SIG-M5 (cell line): Measurements from ENCODE around the gene NOL4L.

ENCODE experiments used
- DNase-seq: peaks from one replicate; lab custom pipeline; 2025; lab: John Stamatoyannopoulos, UW

Gene NOL4L

DNA sequence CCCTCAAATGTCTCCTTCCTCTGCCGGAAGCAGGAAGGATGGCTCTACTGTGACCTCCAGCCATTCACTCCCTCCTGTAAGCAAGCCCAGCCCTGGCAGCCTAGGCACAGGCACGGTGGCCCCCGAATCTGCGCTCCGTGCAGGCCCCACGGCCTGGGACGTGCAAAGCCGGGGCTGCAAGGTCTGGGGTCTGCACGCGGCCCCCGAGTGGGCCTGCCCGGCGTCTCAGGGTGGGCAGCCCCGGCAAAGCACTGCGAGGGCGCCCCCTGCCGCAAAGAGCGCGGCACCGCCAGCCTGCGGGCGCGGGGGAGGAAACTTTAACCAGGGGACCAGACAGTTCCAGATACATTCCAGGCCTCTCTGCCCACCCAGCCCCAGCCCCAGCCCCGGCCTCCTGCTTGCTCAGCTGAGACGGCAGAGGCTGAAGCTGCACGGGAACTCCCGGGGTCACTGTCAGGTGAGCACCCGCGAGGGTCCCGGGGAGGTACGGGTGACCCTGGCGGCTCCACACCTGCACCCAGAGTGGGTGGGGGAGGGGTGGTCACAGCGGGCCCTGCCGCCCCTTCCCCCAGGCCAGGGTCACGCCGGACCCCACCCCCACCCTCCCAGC, 128.2 kb downstream of the NOL4L start:
- DNase-seq = no peak

DNA sequence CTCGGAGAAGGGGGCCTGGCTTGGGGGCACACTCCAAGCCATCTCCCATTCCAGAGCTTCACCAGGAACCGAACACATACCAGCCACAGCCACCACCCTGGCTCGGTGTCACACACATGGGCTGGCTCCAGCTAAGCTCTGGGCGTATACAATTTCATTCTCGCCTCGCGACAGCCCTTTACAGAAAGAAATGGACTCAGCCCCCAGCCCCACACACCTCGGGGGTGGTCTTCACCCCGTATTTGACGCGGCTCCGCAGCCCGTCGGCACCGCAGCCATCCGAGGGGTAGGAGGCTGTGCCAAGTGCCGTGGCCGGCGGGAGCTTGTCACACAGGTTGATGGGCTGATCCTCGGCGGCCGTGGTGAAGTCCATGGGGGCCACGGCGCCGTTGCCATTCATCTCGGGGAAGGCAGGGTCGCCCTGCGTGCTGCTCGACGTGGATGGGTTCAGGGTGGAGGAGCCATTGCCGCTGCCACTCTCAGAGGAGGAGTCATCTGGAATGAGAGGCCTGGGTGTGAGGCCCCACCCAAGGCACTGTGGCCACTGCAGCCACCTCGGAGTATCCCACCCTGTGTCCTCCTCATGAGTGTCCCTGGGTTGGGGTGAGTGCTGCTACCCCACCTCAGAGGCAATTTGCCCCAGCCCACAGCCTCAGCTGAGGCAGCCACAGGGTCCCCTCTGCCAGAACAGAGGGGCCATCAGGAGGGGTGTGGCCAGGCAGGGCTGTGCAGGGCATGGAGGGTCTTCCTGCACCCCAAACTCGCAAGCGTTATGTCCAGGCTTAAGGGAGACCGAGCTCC, 129.0 kb downstream of the NOL4L start:
- DNase-seq = no peak

DNA sequence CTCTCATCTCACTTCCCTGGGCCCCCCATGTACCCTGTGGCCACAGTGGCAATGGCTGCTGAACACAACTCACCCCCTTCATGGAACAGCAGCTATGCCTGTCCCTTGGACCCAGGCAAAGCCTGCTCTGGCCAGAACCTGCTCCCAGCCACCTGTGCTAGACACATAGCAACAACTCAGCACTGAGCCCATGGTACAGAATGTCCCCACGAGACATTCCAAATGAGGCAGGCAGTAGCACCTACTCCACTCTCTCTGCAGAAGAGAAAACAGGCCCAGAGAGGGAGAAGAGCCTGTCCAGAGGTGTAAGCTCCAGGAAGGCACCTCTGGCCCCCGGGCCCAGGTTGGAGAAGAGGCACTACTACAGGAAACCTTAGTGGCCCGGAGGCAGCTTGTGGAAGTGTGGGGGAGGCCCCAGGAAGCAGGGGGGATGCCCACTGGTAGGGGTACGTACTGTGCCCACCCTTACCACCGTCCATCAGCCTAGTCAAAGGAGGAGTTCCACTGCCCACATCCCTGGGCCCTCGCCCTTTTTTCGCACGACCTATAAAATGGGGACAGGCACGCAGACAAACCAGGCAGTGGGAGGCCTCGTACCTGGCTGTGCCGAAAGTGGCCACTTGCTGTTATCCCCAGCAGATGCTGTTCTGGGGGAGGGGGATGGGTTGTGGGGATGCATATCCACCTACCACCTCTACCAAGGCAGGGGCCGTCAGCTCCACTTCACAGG, 129.8 kb downstream of the NOL4L start:
- DNase-seq = no peak

DNA sequence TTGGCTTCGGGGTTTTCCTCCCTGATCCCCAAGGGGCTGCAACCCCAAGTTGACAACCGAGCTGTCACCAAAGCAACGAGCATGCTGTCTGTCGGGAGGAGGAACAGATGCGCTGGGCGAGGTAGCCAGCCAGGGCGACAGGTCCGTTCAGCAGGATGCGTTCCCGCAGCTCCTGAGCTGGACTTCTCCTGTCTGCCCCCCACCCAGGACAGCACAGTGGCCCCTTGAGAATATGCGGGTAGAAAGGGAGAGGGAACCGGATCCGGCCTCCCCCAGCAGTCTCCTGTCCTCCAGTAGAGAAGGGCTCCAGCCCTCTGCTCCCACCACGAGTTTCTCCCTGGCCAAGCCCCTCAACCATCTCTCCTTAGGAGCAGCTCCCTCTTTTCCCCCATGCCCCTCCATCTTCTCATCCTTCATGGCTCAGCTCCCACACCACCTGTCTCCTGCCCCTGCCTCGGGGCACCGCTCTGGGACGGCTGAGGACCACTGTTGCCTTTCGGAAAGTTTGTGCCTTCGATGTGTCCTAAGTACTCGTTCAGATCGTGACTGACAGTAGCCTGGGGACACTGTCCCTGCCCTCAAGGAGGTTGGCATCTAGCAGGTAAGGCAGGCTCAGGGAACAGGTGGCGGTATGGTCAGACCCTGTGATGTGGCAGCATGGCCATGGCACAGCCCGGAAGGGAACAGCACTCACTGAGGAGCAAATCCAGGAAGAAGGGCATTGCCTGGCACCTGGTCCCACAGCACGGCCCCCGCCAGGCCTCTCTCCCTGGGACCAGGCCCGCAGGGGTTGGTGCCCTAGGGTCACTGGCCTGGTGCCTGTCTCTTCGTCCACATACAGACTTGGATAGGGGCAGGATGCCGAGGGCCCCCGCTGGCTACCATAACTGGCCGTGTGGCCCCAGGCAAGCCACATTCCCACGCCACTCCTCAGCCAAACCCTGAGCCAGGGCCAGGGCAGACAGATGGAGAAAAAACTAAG, 130.7 kb downstream of the NOL4L start:
- DNase-seq = no peak

DNA sequence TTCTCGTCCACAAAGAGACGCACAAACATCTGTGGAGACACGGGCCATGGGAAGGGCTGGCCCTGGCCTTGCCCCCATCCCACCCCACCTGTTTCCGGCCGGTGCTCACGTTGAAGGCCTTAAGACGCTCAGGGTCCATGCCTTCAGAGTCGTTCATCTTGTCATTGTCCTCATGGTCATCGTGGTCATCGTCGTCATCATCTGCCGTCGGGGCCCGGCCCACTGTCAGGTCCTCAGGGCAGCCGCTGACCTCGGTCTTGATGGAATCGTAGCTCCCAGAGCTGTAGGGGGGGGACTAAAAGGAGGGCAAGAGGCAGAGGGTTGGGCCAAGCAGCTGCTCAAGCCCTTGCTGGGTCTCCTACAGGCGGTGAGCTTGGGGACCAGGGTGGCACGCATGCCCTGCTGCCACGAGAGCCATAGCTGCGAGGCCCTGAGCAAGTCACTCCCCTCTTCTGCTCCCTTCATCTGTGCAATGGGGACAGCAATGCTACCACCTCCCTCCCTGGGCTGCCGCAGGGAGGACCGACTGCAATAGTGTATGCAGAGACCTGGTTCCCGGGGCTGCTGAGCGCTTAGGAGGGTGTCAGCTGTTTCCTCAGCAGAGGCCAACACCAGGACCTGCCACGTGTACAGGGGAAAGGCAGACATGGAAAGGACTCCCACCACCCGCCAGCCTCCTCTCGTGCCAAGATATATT, 131.5 kb downstream of the NOL4L start:
- DNase-seq = no peak

DNA sequence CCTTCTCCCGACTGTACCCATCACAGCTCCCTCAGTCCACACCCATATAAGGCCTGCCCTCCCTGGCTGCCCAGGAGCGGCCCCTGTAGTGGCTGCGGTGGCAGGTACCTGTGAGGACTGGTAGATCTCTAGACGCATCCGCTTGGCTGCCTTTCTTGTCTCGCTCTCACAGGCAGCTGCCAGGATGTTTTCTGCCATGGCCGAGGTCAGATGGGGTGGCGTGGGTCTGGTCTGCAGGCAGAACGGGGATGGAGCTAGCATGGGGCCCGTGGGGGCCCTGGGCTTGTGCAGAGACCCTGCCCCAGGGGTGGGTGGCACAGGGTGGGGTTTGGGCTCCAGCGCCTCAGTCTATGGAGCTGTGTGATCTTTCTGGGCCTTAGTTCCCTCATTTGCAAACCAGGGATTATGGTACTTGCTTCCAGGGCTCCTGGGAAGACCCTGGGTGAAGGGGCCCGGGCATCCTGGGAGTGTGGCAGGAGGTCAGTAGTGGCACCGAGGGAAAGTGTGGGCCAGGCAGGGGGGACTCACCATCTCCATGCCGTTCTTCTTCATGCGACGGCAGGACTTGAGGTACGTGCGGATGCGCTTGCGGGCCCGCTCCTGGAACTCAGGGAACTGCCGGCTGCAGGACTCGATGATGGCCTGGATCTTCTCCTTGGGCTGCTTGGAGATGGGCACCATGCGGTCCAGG, 132.2 kb downstream of the NOL4L start:
- DNase-seq = no peak

DNA sequence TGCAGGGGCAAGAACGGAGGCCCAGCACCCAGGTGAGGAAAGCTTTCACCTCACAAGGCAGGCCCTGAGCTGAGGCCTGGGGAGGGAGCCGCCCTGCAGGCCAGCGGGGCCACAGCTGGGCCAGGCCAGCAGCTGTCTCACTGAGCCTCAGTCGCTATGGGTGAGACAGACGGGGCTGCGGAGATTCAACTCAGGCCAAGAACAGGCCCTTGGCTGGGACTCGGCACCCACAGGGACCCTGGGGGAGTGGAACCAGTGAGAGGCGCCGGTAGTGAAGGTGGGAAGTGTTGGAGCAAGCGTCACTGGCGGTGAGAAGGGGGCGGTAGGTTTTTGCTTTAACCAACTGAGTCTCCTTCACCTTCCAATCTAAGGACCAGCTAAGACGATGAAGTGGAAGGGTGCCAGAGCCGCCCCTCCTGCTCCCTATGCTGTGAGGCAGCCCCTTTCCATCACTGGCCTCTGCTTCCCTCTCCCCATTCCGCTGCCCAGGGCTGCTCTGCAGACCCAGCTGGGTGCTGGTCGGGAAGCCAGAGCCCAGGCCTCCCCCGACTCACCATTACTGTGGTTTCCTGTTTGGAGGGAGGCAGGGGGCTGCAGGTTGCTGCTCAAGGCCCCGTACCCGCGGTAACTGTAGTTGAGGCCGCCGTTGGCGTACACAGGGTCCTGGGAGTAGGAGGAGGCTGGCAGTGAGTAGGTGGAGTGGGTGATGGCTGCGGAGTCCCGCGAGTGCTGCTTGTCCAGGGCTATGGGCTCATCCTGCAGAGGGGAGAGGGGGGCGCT, 133.3 kb downstream of the NOL4L start:
- no peak for DNase-seq

DNA sequence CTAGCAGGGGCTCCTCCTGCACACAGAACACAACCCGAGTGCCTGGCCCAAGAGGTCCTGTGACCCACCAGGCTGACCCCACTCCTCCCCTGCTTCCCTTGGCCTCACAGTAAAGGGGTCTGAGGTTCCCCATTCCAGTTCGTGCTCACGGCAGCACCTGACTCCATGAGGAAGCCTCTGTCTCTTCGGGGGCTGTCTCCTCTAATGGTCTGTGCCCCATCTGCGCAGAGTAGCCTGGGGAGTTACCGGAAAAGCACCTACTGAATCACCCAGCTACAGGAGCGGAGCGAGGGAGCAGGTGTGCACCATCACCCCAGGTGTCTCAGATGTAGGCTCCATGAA, 133.8 kb downstream of the NOL4L start:
- no peak for DNase-seq

DNA sequence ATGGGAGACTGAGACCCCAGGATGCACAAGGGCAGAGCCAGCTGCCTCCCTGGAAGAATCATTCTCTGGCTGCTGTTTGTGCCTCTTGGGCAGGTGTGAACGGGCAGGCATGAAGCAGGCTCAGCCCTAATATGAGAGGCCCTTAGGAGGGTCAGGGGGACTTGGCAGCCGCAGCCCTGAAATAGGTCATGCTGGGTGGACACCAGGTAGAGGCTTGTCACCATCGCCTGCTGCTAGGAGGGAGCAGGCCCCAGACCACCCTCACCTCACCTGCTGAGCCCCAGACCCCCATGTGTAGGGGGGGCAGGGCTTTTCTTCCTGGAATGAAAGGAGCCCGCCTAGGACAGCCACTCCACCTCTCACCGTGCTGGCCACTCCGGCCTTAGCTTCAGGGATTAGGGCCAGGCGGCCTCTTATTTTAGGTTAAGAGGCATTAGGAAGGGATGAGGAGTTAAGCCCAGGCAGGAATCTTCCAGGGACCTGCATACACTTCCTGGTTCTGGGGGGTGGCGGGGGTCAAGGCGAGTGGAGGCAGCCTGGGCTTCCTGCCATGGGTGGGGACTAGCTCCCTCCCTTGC, 134.6 kb downstream of the NOL4L start:
- no peak for DNase-seq

DNA sequence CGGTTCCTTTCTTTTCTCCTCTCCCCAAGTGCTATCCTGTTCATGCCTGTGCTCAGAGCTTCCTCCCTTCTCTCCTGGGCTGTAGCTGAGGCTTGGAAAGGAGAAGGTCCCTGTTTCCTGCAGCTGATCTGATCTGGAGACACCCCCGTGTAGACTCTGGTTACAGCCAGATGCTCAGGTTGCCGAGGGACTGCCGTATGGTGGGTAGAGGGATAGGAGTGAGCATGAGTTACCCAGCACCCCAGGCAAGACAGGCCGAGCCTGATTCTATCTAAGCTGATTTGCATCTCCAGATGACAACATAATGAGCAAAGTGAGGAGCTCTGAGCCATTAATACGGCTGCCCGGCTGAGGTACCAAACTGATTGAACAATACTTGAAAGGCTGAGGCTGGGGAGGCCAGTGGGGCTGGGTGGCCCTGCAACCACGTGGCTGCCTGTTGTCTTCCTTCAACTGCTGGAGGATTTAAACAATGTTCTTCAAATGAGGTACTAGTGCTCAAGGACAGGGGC, 135.2 kb downstream of the NOL4L start:
- DNase-seq = no peak

DNA sequence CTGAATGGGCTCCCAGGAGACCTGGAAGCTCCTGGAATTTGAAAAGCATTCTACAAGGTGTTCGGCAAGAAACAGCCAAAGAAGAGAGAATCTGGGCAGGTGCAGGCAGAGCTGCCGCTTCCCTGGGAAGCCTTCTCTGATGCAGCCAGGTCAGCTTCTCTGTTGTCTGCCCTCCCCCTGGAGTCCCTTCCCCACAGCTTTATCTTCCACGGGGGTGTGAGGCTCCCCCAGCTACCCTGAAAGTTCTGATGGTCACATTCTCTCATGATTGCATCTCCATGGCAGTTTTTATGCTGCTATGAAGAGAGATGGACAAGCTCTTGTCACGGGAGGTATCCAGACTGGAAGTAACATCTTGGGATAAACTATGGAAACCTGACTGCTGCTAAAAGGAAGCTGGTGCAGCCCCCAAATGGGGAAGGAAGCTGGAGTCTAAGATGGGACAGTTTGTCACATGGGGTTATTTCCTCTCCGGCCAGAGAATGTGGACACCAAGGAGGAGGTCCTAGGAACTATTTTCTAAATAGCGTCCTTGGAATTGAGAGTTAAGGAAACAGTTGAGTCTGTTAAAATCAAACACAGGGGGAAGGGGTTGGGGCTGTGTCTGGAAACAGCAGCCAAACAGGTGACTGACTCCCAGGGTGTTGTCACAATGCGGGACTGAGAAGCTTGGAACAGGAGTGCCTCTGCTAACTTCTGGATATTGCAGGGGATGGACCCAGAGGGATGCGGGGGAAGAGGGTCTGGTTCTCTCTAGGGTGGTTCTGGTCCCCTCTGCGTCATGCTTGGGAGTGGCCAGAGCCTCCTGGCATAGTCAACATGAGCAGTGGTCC, 135.9 kb downstream of the NOL4L start:
- no peak for DNase-seq

DNA sequence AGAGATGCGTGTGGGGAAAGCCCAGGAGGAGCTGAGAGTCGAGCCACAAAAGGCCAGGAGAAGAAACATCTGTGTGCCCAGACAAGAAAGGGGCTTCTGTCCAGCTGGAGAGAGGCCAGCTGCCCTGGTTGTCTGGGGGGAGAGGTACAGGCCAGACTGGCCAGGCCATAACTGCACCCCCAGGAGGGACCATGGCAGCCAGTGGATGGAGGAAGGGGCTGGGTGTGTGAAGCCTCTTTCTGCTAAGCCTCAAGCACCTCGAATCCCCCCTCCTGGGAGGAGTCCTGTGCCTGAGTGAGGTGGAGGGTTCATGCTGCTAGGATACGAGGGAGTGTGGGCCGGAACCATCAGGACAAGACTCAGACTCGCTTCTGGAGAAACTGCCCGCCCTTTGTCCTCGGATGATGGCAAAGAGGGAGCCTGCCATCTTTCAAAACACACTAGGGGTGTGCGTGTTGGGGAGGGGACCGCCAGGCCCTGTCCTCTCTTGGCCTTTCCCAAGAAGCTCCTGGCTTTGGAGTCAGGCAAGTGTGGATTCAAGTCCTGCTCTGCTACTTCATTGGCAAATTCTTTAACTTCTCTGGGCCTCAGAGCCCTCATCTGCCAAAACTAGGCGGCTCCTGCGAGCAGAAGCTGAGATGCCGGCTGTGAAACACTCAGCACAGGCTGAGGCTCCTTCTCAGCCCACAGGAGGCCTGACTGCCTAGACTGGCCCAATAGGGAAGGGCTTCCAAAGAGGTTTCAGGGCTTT, 136.7 kb downstream of the NOL4L start:
- DNase-seq = no peak

DNA sequence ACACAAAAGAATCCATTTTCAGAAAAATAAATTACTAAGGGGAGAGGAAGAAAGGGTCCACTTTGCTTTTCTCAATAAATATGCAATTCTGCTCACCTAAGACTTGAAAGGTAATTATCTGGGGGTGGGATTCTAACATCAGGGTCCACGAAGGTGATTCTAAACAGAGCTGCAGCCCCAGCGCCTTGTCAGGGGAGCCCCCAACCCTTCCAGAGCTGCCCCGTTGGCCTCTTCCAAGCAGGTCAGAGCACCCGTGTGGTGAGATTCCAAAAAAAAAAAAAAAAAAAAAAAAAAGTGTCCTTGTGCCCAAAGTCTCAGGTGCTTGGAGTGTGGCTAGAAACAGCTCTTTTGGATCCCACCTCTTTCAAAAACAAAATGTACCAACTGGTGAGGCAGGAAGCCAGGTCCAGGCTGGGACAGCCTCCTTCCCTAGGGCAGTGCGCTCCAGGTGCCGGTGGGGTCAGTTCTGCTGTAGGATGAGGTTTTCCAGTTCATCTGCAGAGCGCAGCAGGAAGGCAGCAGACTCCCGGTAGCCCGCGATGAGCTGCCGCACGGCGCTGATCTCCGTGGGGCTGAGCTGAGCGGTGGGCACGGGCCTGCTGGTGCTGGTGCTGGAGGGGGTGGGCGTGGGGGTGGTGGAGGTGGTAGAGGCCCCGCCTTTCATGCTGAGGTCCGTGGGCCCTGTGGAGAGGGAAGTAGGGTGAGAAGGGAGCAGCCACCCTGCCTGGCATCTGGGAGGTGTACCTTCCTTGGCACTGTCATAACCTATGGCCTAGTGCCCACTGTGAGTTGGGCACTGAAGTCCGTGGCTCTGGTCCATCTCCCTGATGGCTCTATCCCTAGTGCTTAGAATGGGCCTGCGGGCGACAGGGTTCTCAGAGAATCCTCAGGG, 137.8 kb downstream of the NOL4L start:
- DNase-seq = no peak

DNA sequence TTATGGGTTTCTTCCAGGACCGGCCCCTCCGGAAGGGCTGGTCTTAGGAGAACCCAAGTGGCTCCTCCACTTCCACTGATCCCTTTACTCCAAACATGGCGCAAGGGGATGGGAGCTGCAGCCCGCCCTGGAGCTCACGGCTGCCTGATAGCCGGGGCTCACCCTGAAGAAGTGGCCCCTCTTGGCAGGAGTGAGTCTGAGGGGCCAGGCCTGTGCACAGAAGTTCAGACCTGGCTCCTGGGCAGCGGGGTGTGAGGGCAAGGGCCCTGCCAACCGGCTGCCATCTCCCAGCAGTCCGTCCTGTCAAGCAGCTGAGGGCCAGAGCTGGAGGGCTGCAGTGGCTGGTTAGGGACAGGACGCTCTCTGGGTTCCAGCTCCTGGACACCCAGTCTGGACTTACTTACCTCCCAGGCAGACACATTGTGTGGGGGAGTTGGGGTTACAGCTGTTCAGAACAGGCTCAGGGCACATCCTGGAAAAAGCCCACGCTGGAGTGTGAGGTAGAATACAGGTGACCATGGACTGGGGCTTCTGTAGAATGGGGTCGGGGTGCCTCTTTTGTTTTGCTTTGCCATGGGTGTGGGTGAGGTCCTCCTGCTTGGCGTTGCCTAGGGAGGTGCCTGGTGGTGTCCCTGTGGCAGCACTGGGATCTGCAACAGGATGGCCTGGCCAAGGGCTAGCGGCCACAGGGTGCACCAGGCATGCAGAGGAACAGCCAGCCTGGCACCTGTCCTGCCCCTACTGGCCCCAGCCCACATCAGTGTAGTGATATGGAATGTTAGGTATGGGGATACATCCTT, 138.6 kb downstream of the NOL4L start:
- no peak for DNase-seq

DNA sequence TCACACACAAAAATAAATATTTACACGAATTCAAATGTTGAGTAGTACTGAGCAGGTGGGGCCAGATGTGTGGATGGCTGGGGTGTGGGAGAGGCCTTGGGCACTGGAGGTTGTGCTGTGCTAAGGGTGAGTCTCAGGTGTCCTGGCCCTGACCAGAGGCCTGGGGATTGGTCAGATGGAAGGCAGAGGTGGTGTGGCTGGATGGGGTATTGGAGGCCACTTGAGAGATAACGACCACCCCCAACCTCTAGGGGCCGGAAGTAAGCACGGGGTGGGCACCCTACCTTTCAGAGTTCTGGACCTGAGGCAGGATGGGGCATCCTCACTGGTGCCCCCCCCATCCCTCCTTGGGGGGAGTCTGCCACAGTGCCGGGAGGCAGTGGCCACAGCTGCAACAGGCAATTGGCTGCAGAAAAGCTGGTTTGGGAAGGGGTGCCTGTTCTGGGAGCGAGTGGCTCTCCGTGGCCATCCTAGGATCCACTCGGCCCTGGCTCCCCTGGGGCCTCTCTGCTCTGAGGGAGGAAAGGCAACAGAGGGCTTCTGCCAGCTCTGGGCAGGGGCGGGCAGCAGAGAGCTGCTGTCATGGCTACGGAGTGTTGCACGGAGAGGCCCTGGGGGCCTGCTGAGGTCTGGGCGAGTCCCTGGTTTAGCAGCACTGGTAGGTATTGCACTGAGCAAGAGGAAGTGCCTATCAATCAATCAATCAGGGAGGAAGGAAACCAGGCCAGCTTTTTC, 139.4 kb downstream of the NOL4L start:
- no peak for DNase-seq
